Sciatic nerve (tissue), 1 donor: ENCODE measurements around the gene PWP2. TPM values are rescaled to one million over a fixed set of nuclear protein-coding genes. Genes with fewer than 3 reads are reported as not detected.

Source experiments
- total RNA-seq: library from RNA; stranded (reverse); fragmentation: NEBNext Ultra II Directional; extraction: Animal tissue kit (Norgen Biotek cat#: 25700); gene quantifications from one replicate; pipeline ENCODE4 v1.2.1, GENCODE V29; 2021
- donor health status: DM: no; HTN: no; CAD: no.

PWP2 gene
- total RNA-seq, 1 donor from 2014 or later = 6.4 TPM

Other genes with a start within 250 kb of the PWP2 start
- 51.8 TPM for gene AGPAT3, start 242.2 kb upstream of the PWP2 start, total RNA-seq
- gene TRAPPC10, start 95.1 kb upstream of the PWP2 start, total RNA-seq = 55.1 TPM
- gene GATD3, start 26.3 kb downstream of the PWP2 start, total RNA-seq = 14.5 TPM
- gene ICOSLG, start 133.5 kb downstream of the PWP2 start, total RNA-seq = 5.3 TPM
- not detected for gene DNMT3L, start 154.5 kb downstream of the PWP2 start, total RNA-seq
- 0.13 TPM for gene AIRE, start 178.5 kb downstream of the PWP2 start, total RNA-seq
- 189 TPM for gene PFKL, start 192.7 kb downstream of the PWP2 start, total RNA-seq
- 26.7 TPM for gene CFAP410, start 232.0 kb downstream of the PWP2 start, total RNA-seq
- gene TRPM2, start 246.2 kb downstream of the PWP2 start, total RNA-seq = 9.9 TPM